GM13977 (cell line): Measurements from ENCODE around the gene C2orf80.

Source experiments
- DNase-seq: peaks from one replicate; pipeline ENCODE4 v3.0.0; 2012; ENCODE audit warnings: low spot score
- in situ Hi-C: fragments of 300-500 bp; cut with MboI; formaldehyde crosslinking; loops from one replicate; pipeline ENCODE4 v1.12.0; 2022; ENCODE audit warnings: low sequenced_read_pairs, low pct_unique_long_range_greater_than_20kb, mixed read lengths, inconsistent platforms; ENCODE audit not compliant: unreplicated experiment
- TF ChIP-seq, protein P1 (sequence below): IDR thresholded peaks from 2 replicates; pipeline ENCODE4 v1.5.1; 2012; ENCODE audit warnings: mild to moderate bottlenecking, control low read depth; ENCODE audit not compliant: insufficient read depth; ENCODE audit errors: extremely low read depth, missing control alignments

C2orf80 gene

DNA sequence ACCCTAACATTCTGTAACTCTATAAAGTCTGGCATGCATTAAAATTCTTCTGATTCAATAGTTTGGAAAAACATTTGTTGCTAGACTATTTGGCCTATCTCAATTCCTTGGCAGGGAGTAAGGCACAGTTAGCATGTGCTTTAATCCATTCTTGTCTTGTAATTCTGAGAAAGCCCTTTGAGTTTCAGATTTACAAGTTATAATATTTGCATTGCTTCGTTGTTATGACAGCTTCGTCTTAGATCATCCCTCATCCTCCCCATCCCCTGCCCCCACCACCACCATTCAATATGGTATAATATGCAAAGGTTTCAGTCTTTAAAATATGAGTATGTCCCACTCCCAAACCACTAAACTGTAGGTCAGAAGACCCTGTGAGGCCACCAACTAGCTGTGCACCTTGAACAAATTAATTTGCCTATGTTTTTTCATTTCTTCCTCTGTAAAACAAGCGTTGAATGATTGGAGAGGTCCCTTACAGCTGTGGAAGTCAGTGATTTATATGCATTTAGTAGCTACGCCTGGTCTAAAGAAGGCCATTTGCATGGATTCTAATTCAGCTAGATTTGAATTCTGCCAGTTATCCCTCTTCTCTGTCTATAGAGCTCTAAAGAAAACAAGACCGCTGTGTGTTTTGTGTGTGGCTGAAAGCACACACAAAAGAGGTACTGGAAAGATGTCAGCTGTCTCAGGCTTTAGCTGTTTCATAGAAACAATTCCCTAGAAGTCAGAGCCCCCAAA is 591 bp downstream of the C2orf80 start:
- DNase-seq, result no peak
- TF ChIP-seq, protein P1, sequence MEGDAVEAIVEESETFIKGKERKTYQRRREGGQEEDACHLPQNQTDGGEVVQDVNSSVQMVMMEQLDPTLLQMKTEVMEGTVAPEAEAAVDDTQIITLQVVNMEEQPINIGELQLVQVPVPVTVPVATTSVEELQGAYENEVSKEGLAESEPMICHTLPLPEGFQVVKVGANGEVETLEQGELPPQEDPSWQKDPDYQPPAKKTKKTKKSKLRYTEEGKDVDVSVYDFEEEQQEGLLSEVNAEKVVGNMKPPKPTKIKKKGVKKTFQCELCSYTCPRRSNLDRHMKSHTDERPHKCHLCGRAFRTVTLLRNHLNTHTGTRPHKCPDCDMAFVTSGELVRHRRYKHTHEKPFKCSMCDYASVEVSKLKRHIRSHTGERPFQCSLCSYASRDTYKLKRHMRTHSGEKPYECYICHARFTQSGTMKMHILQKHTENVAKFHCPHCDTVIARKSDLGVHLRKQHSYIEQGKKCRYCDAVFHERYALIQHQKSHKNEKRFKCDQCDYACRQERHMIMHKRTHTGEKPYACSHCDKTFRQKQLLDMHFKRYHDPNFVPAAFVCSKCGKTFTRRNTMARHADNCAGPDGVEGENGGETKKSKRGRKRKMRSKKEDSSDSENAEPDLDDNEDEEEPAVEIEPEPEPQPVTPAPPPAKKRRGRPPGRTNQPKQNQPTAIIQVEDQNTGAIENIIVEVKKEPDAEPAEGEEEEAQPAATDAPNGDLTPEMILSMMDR, result no peak
- in situ Hi-C loops, result no loop called here

DNA sequence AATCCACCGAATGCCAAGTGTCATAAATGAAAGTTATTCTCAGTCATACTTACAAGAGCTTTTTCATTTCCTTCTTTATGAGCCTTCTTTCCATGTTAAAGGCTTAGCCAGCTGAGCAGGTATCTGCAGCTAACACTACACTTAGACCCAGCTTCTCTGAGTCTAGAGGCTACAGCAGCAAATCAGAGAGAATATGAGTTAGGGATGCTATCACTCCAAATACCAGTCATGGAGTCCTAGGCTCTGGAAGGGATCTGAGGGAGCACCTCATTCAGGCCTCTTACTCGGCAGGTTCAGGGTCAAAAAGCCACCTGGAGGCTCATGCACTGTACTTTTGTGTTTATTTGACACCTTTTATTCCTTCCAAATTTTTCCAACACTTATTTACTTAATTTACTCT is 2.9 kb downstream of the C2orf80 start:
- in situ Hi-C loops, result no loop called here
- DNase-seq, result no peak
- TF ChIP-seq, protein P1, result no peak

DNA sequence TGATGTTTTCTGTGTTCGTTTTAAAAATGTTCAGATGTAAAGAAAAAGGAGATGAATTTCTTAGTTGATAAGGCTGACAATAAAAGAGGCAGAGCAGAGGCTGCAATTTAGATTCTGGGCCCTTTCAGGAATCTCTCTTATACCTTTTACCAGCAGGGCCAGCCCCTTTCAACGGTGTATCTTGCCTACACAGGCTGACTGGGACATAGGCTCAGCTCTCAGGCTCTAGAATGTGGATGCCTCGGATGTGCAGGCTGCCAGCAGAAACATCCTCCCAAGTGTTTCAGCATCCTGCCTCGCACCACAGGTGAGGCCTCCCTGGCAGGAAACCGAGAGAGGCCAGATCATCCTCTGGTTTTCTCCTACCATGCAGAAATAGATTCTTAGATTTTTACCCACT is 3.4 kb downstream of the C2orf80 start:
- no peak for DNase-seq
- TF ChIP-seq, protein P1, result no peak
- in situ Hi-C loops, result no loop called here

DNA sequence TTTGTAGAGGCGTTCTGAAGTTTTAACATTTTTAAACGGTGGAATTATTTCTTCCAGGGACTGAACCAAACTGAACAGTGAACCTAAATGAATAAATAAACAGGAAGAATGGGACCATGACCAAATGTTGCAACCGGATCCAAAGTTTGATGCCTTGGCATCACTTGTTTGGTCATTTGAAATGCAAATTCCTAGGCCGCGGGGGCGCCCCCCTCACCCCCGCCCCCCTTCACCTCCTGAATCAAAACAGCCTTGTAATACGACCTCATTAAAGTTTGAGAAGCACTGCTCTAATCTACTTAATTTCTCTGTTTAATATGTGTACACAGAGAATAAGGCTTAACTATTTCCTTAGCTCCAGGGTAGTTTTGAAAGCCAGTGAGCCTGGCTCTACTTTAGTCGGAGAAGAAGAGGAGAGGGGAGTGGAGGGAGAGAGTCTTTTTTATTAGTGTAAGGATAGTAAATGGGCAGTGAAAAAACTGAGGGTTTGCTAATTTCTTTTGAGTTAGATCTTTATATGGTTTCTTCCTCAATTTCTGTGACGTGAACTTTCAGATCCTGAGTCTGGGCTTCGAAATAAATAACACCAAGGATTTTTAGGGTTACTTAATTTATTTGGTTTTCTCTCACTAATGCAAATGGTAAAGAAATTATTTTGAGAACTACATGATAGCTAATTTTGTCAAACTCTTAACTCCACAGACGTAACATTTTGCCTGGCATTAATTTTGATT is 5.7 kb downstream of the C2orf80 start:
- in situ Hi-C loops, result no loop called here
- DNase-seq, result no peak

DNA sequence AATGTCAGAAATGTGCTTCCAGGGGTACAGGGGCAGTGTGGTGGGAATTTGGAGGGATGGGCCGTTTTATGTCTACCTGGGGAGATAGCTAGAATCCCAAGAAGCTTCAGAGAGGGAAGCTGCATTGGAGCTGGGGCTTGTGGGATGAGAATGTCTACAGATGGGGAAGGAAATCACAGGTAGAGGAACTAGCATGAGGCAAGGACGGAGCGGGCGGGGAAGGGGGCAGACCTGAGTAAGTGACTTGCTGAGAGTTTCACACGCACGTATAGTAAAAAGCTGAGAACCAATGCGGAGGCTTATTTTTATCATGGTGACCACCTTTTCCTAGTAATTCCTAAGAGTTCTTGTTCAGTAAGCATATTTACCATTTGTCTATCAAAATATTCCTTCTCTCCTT is 6.3 kb downstream of the C2orf80 start:
- TF ChIP-seq, protein P1, result no peak
- in situ Hi-C loops, result no loop called here
- DNase-seq, result no peak

More for the DNA sequence above, 5.7 kb downstream of the C2orf80 start:
- TF ChIP-seq, protein P1, result no peak

DNA sequence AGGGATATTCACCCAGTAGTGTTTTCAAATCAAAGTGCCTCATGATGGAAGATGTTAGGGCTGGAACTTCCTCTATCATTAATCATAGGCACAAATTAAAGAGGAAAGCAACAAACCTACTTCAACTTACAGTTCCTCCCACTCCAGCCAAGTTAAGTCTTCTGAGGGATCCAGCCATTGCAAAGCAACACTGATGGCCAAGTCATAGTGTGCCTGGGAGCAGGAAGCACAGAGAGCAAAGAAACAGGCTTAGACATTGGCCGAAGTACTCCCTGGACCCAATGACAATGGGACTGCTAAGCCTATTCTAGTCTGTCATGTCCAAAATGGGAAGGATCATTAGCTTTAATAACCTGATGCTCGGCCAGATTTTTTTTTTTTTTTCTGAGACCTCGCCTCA is 7.0 kb downstream of the C2orf80 start:
- in situ Hi-C loops, result no loop called here
- TF ChIP-seq, protein P1, result no peak
- no peak for DNase-seq
